GM18870 (cell line): Measurements from ENCODE around the gene LEMD1.

ENCODE experiments used
- ATAC-seq: cut with Tn5 transposase; IDR thresholded peaks from one replicate; pipeline ENCODE4 v1.9.1; 2021; ENCODE audit warnings: moderate library complexity; ENCODE audit not compliant: unreplicated experiment

The LEMD1 gene

GRCh38 chr1:205338011-205338410 lies 83.8 kb downstream of the LEMD1 start:
- no peak for ATAC-seq

GRCh38 chr1:205337481-205337880 lies 84.4 kb downstream of the LEMD1 start:
- ATAC-seq, result no peak

- ATAC-seq, result no peak
These were observed 86.2 kb downstream of the LEMD1 start for GRCh38 chr1:205335692-205336091.

GRCh38 chr1:205332015-205332791 lies 89.7 kb downstream of the LEMD1 start:
- no peak for ATAC-seq
